ENCODE data around the gene SMCO3.

DNA sequence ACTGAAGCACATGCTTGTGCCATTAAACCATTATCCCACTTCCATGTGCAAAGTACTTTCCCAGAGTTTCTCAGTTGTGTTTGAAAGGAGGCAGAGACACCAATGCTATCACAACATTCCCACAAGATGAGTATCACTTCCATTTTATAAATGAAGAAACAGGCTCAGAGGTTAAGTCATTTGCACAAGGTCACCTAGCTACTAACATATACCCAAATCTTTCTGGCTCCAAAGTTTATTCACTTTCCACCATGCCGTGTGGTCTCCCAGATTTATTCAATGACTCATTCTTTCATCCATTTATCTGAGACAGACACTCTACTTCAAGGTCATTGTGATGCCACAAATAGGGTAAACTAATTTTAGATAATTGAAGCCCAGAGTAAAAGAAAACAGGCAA lies 20.0 kb upstream of the SMCO3 start:
- TF ChIP-seq RFX5 (IDR thresholded peaks at IDR 0.05; ENCODE audit: low read length) (no peak), TAF1 (IDR thresholded peaks at IDR 0.05; ENCODE audit: borderline replicate concordance, low read depth, low read length) (no peak), MXI1 (IDR thresholded peaks at IDR 0.05; ENCODE audit: low read depth, low read length) (no peak), RAD21 (IDR thresholded peaks at IDR 0.05; ENCODE audit: low read length) (no peak)
- TF ChIP-seq, protein P1, sequence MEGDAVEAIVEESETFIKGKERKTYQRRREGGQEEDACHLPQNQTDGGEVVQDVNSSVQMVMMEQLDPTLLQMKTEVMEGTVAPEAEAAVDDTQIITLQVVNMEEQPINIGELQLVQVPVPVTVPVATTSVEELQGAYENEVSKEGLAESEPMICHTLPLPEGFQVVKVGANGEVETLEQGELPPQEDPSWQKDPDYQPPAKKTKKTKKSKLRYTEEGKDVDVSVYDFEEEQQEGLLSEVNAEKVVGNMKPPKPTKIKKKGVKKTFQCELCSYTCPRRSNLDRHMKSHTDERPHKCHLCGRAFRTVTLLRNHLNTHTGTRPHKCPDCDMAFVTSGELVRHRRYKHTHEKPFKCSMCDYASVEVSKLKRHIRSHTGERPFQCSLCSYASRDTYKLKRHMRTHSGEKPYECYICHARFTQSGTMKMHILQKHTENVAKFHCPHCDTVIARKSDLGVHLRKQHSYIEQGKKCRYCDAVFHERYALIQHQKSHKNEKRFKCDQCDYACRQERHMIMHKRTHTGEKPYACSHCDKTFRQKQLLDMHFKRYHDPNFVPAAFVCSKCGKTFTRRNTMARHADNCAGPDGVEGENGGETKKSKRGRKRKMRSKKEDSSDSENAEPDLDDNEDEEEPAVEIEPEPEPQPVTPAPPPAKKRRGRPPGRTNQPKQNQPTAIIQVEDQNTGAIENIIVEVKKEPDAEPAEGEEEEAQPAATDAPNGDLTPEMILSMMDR (IDR thresholded peaks at IDR 0.05) = no peak

All from SK-N-SH (cell line).